ENCODE data around the gene RECQL.
A peak's percentile ranks its signal among the peaks of the same experiment; 100 is the strongest.

RECQL gene

DNA sequence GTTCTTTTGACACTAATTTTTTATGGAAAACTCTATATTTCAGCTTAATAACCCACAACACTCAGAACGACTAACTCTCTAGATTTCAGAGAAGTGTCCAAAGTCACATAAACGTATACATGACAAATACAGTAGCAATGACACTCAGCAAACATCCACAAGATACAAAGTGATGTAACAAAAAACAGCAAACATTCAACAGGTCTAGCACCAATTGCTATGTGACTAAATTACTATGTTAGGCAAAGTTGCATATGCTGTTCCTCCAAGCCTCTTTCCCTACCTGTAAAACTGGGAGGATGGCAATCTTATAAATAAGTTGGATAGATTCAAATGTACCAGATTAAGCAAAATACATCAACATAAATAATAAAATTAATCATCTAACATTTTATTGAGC lies 1.7 kb downstream of the RECQL start:
- peaks cover 42% of the 10 kb centered on the region for H3K36me3 ChIP-seq (ENCODE audit: insufficient read depth, low read length)
- ATAC-seq (ENCODE audit: insufficient read depth, low read depth) = no peak
- no peaks in the 10 kb centered on the region for H3K9me3 ChIP-seq (ENCODE audit: insufficient read depth, low read length, severe bottlenecking)

DNA sequence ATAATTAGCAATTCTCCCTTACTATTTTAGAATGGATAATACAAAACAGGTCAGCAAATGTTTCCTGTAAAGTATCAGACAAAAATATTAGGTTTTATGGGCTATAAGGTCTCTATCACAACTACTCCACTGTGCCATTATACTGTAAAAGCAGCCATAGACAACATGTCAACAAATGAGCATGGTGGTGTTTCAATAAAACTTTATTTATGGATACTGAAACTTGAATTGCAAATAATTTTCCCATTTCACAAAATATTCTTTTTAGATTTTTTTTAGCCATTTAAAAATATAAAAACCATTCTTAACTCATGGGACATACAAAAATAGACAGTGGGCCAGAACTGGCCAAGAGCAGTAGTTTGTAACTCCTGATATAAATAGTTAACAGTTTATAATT lies 15.4 kb downstream of the RECQL start:
- no peak for ATAC-seq (ENCODE audit: insufficient read depth, low read depth)

More for the DNA sequence above, 1.7 kb downstream of the RECQL start:
- Histone ChIP-seq H2AFZ (ENCODE audit: low read depth, low read length) (no peak overlapping the region), H3K27me3 (ENCODE audit: insufficient read depth, low read length, poor library complexity) (no peaks in the 10 kb centered on the region), H3K4me2 (ENCODE audit: insufficient read depth, low read length) (peak overlapping the region; percentile 87), H3K4me3 (ENCODE audit: low read depth in 1 of 2, low read length in 2 of 2) (peak overlapping the region in 1 of 2 experiments; percentile 83; a peak in 1 of 4 replicates), H3K9ac (ENCODE audit: low read depth, low read length) (peak overlapping the region; percentile 88; the same call in 1 of the 2 replicates), H4K20me1 (ENCODE audit: insufficient read depth, low read length) (peaks cover 5% of the 10 kb centered on the region; the same call in 1 of the 2 replicates), H3K27ac (ENCODE audit: low read length) (no peak overlapping the region), H3K4me1 (ENCODE audit: insufficient read depth, low read length) (peaks cover 44% of the 10 kb centered on the region), H3K79me2 (ENCODE audit: insufficient read depth, low read length) (peaks cover 58% of the 10 kb centered on the region)
- TF ChIP-seq, protein P1, sequence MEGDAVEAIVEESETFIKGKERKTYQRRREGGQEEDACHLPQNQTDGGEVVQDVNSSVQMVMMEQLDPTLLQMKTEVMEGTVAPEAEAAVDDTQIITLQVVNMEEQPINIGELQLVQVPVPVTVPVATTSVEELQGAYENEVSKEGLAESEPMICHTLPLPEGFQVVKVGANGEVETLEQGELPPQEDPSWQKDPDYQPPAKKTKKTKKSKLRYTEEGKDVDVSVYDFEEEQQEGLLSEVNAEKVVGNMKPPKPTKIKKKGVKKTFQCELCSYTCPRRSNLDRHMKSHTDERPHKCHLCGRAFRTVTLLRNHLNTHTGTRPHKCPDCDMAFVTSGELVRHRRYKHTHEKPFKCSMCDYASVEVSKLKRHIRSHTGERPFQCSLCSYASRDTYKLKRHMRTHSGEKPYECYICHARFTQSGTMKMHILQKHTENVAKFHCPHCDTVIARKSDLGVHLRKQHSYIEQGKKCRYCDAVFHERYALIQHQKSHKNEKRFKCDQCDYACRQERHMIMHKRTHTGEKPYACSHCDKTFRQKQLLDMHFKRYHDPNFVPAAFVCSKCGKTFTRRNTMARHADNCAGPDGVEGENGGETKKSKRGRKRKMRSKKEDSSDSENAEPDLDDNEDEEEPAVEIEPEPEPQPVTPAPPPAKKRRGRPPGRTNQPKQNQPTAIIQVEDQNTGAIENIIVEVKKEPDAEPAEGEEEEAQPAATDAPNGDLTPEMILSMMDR (IDR thresholded peaks at IDR 0.05; ENCODE audit: borderline replicate concordance, extremely low read depth, low read length, poor library complexity, severe bottlenecking) = no peak
- no peak for TF ChIP-seq EZH2 (IDR thresholded peaks at IDR 0.05; ENCODE audit: borderline replicate concordance, low read depth, low read length, severe bottlenecking)
- no peak for DNase-seq

DNA sequence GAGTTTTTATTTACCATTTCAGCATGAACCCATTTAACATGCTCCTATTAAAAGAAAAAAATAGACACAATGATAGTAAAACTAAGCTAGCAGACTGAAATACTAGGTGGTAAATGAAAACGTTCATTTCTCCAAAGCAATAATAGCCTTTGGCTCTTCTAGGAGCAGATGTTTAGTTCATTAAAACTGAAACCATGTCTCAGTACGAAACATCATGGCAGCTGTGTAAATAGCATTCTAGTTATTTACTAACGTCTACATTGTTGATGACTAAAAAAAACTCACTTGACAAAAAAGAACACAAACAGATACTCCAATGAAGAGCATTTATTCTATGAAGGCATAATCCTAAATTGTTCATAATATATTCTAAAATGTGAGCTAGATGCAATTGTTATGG lies 17.9 kb downstream of the RECQL start:
- Histone ChIP-seq H3K9ac (ENCODE audit: low read depth, low read length) (no peak overlapping the region), H2AFZ (ENCODE audit: low read depth, low read length) (no peak overlapping the region), H3K4me1 (ENCODE audit: insufficient read depth, low read length) (no peaks in the 10 kb centered on the region), H3K4me3 (ENCODE audit: low read depth in 1 of 2, low read length in 2 of 2) (no peak overlapping the region), H3K36me3 (ENCODE audit: insufficient read depth, low read length) (peaks cover 62% of the 10 kb centered on the region), H3K27me3 (ENCODE audit: insufficient read depth, low read length, poor library complexity) (no peaks in the 10 kb centered on the region), H3K27ac (ENCODE audit: low read length) (no peak overlapping the region), H3K79me2 (ENCODE audit: insufficient read depth, low read length) (no peaks in the 10 kb centered on the region), H4K20me1 (ENCODE audit: insufficient read depth, low read length) (no peaks in the 10 kb centered on the region), H3K4me2 (ENCODE audit: insufficient read depth, low read length) (no peak overlapping the region), H3K9me3 (ENCODE audit: insufficient read depth, low read length, severe bottlenecking) (no peaks in the 10 kb centered on the region)
- ATAC-seq (ENCODE audit: insufficient read depth, low read depth) = no peak
- no peak for DNase-seq
- TF ChIP-seq EZH2 (IDR thresholded peaks at IDR 0.05; ENCODE audit: borderline replicate concordance, low read depth, low read length, severe bottlenecking) = no peak
- TF ChIP-seq, protein P1 (IDR thresholded peaks at IDR 0.05; ENCODE audit: borderline replicate concordance, extremely low read depth, low read length, poor library complexity, severe bottlenecking) = no peak

More for the DNA sequence above, 15.4 kb downstream of the RECQL start:
- no peak for DNase-seq
- no peak overlapping the region for H2AFZ ChIP-seq (ENCODE audit: low read depth, low read length)
- no peaks in the 10 kb centered on the region for H3K79me2 ChIP-seq (ENCODE audit: insufficient read depth, low read length)
- no peak overlapping the region for H3K4me3 ChIP-seq (ENCODE audit: low read depth in 1 of 2, low read length in 2 of 2)
- H3K36me3 ChIP-seq (ENCODE audit: insufficient read depth, low read length) = peaks cover 59% of the 10 kb centered on the region
- no peaks in the 10 kb centered on the region for H3K9me3 ChIP-seq (ENCODE audit: insufficient read depth, low read length, severe bottlenecking)
- H3K27me3 ChIP-seq (ENCODE audit: insufficient read depth, low read length, poor library complexity) = no peaks in the 10 kb centered on the region
- TF ChIP-seq, protein P1 (IDR thresholded peaks at IDR 0.05; ENCODE audit: borderline replicate concordance, extremely low read depth, low read length, poor library complexity, severe bottlenecking) = no peak
- no peak for TF ChIP-seq EZH2 (IDR thresholded peaks at IDR 0.05; ENCODE audit: borderline replicate concordance, low read depth, low read length, severe bottlenecking)
- H4K20me1 ChIP-seq (ENCODE audit: insufficient read depth, low read length) = no peaks in the 10 kb centered on the region
- no peak overlapping the region for H3K27ac ChIP-seq (ENCODE audit: low read length)
- H3K9ac ChIP-seq (ENCODE audit: low read depth, low read length) = no peak overlapping the region
- H3K4me1 ChIP-seq (ENCODE audit: insufficient read depth, low read length) = no peaks in the 10 kb centered on the region
- no peak overlapping the region for H3K4me2 ChIP-seq (ENCODE audit: insufficient read depth, low read length)

Measured in DND-41 (cell line).